ENCODE results near the gene BOLA3. TPM values are rescaled to one million over a fixed set of nuclear protein-coding genes. Genes with fewer than 3 reads are reported as not detected.

Gene BOLA3
- total RNA-seq, 1 donor from 2014 or later: 48.8 TPM

- no peaks in the 10 kb centered on the region for H3K27me3 ChIP-seq (ENCODE audit: insufficient read depth, low read length)
- TF ChIP-seq CTCF (IDR thresholded peaks at IDR 0.05; ENCODE audit: insufficient read depth, low read depth, low read length) (no peak), EZH2 (IDR thresholded peaks at IDR 0.05; ENCODE audit: insufficient read depth, low read length) (no peak)
- H3K9ac ChIP-seq (ENCODE audit: low read length): no peak overlapping the region
- H3K79me2 ChIP-seq (ENCODE audit: insufficient read depth, low read length): peaks cover 29% of the 10 kb centered on the region
- Mint-ChIP-seq H3K36me3 (ENCODE audit: low read depth, unreplicated experiment) (peaks cover 6% of the 10 kb centered on the region), H3K27ac (ENCODE audit: unreplicated experiment) (no peak overlapping the region), H3K27me3 (ENCODE audit: low read depth, unreplicated experiment) (no peaks in the 10 kb centered on the region), H3K9me3 (ENCODE audit: unreplicated experiment) (no peaks in the 10 kb centered on the region), H3K4me3 (ENCODE audit: unreplicated experiment) (no peak overlapping the region), H3K4me1 (ENCODE audit: low read depth, unreplicated experiment) (no peaks in the 10 kb centered on the region)
- no peaks in the 10 kb centered on the region for H3K4me1 ChIP-seq (ENCODE audit: insufficient read depth, low read length)
- DNase-seq (ENCODE audit: low read depth): no peak
- H3K4me2 ChIP-seq (ENCODE audit: low read length): no peak overlapping the region
- peaks cover 32% of the 10 kb centered on the region for H4K20me1 ChIP-seq (ENCODE audit: insufficient read depth, low read length)
- H3K4me3 ChIP-seq (ENCODE audit: insufficient read depth, low read depth, low read length): no peak overlapping the region
- H3K27ac ChIP-seq (ENCODE audit: low read depth, low read length): no peak overlapping the region
- H3K36me3 ChIP-seq (ENCODE audit: insufficient read depth, low read length): peaks cover 45% of the 10 kb centered on the region
- H3K9me3 ChIP-seq (ENCODE audit: insufficient read depth, low read depth, low read length): no peaks in the 10 kb centered on the region
- FAIRE-seq: no peak
- H2AFZ ChIP-seq (ENCODE audit: low read depth, low read length): no peak overlapping the region
Observed at GRCh38 chr2:74162951-74163350, 15.2 kb upstream of the BOLA3 start.

- DNase-seq (ENCODE audit: low read depth) (no peak), FAIRE-seq (no peak)
- no peak overlapping the region for H3K4me2 ChIP-seq (ENCODE audit: low read length)
- no peaks in the 10 kb centered on the region for H3K27me3 ChIP-seq (ENCODE audit: insufficient read depth, low read length)
- no peaks in the 10 kb centered on the region for H3K27me3 Mint-ChIP-seq (ENCODE audit: low read depth, unreplicated experiment)
- peaks cover 28% of the 10 kb centered on the region for H4K20me1 ChIP-seq (ENCODE audit: insufficient read depth, low read length)
- no peaks in the 10 kb centered on the region for H3K4me1 ChIP-seq (ENCODE audit: insufficient read depth, low read length)
- no peak overlapping the region for H3K4me3 ChIP-seq (ENCODE audit: insufficient read depth, low read depth, low read length)
- H3K4me3 Mint-ChIP-seq (ENCODE audit: unreplicated experiment): no peak overlapping the region
- peaks cover 9% of the 10 kb centered on the region for H3K36me3 Mint-ChIP-seq (ENCODE audit: low read depth, unreplicated experiment)
- no peak overlapping the region for H3K27ac Mint-ChIP-seq (ENCODE audit: unreplicated experiment)
- peaks cover 57% of the 10 kb centered on the region for H3K36me3 ChIP-seq (ENCODE audit: insufficient read depth, low read length)
- no peaks in the 10 kb centered on the region for H3K4me1 Mint-ChIP-seq (ENCODE audit: low read depth, unreplicated experiment)
- H3K9me3 ChIP-seq (ENCODE audit: insufficient read depth, low read depth, low read length): no peaks in the 10 kb centered on the region
- H3K27ac ChIP-seq (ENCODE audit: low read depth, low read length): no peak overlapping the region
- no peaks in the 10 kb centered on the region for H3K79me2 ChIP-seq (ENCODE audit: insufficient read depth, low read length)
- TF ChIP-seq EZH2 (IDR thresholded peaks at IDR 0.05; ENCODE audit: insufficient read depth, low read length) (no peak), CTCF (IDR thresholded peaks at IDR 0.05; ENCODE audit: insufficient read depth, low read depth, low read length) (no peak)
- H3K9ac ChIP-seq (ENCODE audit: low read length): no peak overlapping the region
- H3K9me3 Mint-ChIP-seq (ENCODE audit: unreplicated experiment): no peaks in the 10 kb centered on the region
- H2AFZ ChIP-seq (ENCODE audit: low read depth, low read length): no peak overlapping the region
Observed at GRCh38 chr2:74155830-74156229, 8.1 kb upstream of the BOLA3 start.

GRCh38 chr2:74152954-74153353, 5.2 kb upstream of the BOLA3 start:
- Mint-ChIP-seq H3K27ac (ENCODE audit: unreplicated experiment) (no peak overlapping the region), H3K27me3 (ENCODE audit: low read depth, unreplicated experiment) (no peaks in the 10 kb centered on the region), H3K4me3 (ENCODE audit: unreplicated experiment) (no peak overlapping the region), H3K4me1 (ENCODE audit: low read depth, unreplicated experiment) (no peaks in the 10 kb centered on the region), H3K9me3 (ENCODE audit: unreplicated experiment) (no peaks in the 10 kb centered on the region), H3K36me3 (ENCODE audit: low read depth, unreplicated experiment) (peaks cover 9% of the 10 kb centered on the region)
- H3K36me3 ChIP-seq (ENCODE audit: insufficient read depth, low read length): peaks cover 46% of the 10 kb centered on the region
- FAIRE-seq: no peak
- H3K4me3 ChIP-seq (ENCODE audit: insufficient read depth, low read depth, low read length): no peak overlapping the region
- H4K20me1 ChIP-seq (ENCODE audit: insufficient read depth, low read length): peaks cover 16% of the 10 kb centered on the region
- no peaks in the 10 kb centered on the region for H3K27me3 ChIP-seq (ENCODE audit: insufficient read depth, low read length)
- DNase-seq (ENCODE audit: low read depth): no peak
- H3K27ac ChIP-seq (ENCODE audit: low read depth, low read length): no peak overlapping the region
- H2AFZ ChIP-seq (ENCODE audit: low read depth, low read length): no peak overlapping the region
- H3K4me2 ChIP-seq (ENCODE audit: low read length): no peak overlapping the region
- H3K4me1 ChIP-seq (ENCODE audit: insufficient read depth, low read length): peaks cover 9% of the 10 kb centered on the region
- TF ChIP-seq CTCF (IDR thresholded peaks at IDR 0.05; ENCODE audit: insufficient read depth, low read depth, low read length) (no peak), EZH2 (IDR thresholded peaks at IDR 0.05; ENCODE audit: insufficient read depth, low read length) (no peak)
- no peak overlapping the region for H3K9ac ChIP-seq (ENCODE audit: low read length)
- no peaks in the 10 kb centered on the region for H3K9me3 ChIP-seq (ENCODE audit: insufficient read depth, low read depth, low read length)
- no peaks in the 10 kb centered on the region for H3K79me2 ChIP-seq (ENCODE audit: insufficient read depth, low read length)
